Stimulated activated CD8-positive, alpha-beta memory T cell treated with anti-CD3 and anti-CD28 coated beads, Interleukin-2, amount 100 ng/mL, for 1 hour (primary cell): Measurements from ENCODE around the gene TBCB.
A peak's percentile ranks its signal among the peaks of the same experiment; 100 is the strongest.
"Not testable (repeated sequence)": the region's sequence is repeated elsewhere in the genome, so short reads cannot be mapped to it uniquely, and the experiment has no call there.

Experiments used
- DNase-seq, 2 donors: peaks; one replicate each; pipeline ENCODE4 v3.0.0-alpha.2; 2020; ENCODE audit warnings: low read depth in 2 of 2

TBCB gene

GRCh38 chr19:36134867-36135266 is 19.6 kb downstream of the TBCB start:
- not testable (repeated sequence) for DNase-seq

DNA sequence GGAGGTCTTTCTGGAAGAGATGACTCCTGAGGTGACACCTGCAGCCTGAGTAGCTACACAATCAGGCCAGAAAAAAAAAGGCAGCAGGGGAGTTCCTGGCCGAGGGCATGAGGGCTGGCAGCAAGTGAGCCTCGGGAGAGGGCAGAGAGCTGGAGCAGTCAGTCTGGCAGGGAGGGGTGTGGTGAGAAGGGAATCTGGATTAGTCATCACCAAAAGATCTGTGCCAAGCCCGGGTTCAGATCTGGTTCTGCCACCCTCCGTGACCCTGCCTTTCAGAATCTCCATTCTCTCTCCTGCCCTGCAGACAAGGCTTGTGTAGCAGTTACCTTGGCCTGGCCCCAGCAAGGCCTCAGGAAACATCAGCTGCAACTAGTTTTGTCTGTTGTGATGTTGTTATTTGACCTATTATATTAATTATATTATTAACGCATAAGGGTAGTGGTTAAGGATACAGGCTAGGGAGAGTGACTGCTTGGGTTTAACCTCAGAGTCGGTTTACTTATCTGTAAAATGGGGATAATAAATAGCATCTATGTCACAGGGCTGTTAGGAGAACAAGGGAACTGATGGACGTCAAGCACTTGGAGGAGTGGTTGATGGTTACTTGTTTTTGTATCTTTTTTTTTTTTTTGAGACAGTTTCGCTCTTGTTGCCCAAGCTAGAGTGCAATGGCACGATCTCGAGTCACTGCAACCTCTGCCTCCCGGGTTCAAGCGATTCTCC is 21.9 kb downstream of the TBCB start:
- no peak for DNase-seq

- no peak for DNase-seq
Observed at GRCh38 chr19:36139120-36139472, 23.8 kb downstream of the TBCB start.

DNA sequence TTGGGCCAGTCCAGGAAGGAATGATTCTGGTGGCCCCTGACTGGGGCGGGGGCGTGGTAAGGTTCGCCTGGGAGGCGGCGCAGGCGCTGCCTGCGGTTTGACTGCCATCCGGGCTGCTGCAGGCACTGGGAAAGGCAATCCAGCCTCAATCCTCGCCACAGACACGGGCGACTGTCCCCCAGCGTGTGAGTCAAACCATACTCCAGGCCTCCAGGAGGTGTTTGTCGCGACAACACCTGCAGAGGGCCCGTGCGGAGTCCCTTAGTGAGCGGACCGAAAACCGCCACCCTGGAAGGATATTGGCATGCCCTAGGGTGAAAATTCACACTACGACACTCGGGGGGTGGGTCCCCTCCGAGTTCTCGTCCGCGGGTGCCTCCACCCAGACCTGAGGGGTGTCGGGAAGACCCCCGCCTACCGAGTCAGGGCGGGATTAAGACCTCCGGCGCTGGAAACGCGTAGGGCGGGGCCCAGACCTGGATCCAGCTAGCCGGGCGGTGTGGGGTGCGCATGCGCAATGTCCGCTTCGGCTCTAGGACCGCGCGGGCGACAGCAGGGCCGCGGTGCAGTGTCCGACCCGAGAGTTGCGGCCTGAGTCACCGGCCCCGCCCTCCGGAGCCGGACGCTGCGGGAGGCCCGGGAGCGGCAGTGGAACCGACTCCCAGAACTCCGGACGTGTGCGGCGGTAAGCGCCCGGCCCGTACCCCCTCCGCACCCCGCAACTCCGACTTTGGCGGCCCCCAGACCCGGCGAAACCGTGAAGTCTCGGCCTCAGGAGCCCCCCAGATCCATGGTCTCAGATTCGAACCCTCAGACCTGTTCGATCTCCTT is 24.4 kb downstream of the TBCB start, which contains the start of gene CAPNS1:
Gene CAPNS1 (plus strand): TSS at position 594 of the 831 bp plus-strand sequence. CDS start 946 bp downstream, outside the sequence.
- peak; percentile 87 for DNase-seq

DNA sequence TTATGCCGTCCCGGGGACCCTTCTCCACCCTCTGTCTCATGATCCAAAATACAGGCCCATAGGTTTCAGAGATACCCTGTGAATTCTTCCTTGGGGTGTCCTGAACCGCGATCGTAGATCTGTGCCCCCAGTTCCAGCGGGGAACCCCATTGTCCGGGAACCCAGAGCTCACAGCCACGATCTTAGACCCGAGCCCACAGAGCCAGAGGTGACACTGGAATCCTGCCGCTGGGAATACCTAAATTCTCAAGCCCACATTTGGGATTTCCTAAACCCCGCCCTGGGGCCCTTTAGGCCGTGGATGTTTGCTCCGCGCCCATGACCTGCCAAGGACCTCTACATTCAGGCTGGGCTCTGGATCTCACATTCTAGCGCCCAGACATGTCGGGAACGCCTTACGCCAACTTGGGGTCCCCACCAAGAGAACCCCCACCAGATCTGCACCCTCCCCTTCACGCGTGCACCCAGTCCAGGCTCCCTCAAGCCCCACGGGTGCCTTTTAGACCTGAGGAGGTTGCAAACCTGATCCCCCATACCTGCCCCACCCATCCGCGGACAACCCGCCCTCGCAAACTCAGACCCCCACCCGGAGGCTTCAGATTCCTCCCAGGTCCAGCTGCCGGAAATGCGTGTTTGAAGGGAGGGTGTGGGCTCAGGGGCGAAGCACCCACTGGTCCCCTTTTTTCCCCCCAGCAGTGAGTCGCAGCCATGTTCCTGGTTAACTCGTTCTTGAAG is 25.2 kb downstream of the TBCB start:
- DNase-seq = no peak

- DNase-seq = peak; percentile 81 to 84
Observed at GRCh38 chr19:36141039-36141927, 26.0 kb downstream of the TBCB start.

- no peak for DNase-seq
Observed at GRCh38 chr19:36142046-36142445, 26.8 kb downstream of the TBCB start.

DNA sequence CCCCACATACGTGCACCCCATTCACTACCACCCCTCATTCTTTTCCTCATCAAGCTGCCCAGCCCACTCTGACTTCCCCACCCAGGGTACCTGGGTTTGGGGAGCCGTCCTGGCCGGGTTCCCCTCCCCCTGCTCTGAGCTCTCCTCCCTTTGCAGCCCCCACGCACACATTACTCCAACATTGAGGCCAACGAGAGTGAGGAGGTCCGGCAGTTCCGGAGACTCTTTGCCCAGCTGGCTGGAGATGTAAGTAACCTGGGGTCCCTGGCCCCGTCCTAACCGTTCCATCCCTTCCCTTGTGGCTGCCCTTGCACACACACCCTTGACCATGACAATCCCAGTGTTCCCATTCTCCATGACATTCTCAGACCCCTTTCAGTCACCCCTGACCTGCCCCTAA is 27.2 kb downstream of the TBCB start:
- DNase-seq = no peak

- no peak for DNase-seq
Observed at GRCh38 chr19:36144624-36145023, 29.4 kb downstream of the TBCB start.

GRCh38 chr19:36149673-36150406 is 34.6 kb downstream of the TBCB start:
- DNase-seq = no peak

- DNase-seq = no peak
Observed at GRCh38 chr19:36150586-36150985, 35.3 kb downstream of the TBCB start.

DNA sequence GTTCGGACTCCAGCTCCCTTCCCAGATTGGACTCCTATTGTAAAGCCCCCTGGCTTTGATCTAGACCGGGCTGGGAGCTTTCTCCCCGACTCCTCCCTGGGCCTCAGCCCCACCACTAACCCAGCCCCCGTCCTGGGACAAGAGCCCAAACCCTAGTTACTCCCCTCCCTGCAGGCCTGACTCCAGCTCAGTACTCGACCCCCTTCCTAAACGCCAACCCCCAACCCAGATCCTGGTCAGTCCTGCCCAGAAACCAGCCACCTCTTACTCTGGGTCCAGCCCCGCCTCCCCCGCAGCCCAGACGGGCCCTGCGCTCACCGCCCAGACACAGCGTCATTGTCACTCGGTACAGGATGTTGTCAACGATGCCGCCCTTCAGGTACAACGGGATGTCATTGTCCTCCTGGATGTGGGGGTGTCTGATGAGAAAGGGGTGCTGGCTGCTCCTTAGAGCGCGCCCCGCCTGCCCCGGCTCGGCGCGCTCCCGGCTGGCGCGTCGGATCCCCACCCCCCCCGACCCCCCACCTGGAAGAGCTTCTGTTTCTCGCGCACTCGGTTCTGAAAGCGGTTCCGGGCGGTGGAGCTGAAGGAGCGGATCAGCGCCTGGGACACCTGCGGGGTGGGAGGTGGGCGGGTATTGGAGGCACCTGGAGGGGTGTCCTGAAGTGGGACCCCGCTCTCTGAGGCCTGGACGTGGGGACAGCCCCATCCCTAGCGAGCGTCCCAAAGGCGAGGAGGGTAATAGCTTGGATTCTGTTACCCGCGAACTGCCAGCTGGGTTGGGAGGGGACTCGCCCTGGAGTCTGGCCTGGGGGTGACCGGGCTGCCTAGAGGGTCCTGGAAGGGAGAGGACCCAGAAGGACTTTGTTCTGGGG is 36.1 kb downstream of the TBCB start:
- no peak for DNase-seq

- DNase-seq = no peak
Observed at GRCh38 chr19:36152019-36152351, 36.7 kb downstream of the TBCB start.

GRCh38 chr19:36152352-36153091 is 37.3 kb downstream of the TBCB start, which contains the start of gene COX7A1:
TSS of gene COX7A1 (minus strand) at chr19:36152447. CDS start at chr19:36152407, 40 bp downstream.
- no peak for DNase-seq

- DNase-seq = no peak
Observed at GRCh38 chr19:36153126-36153525, 37.9 kb downstream of the TBCB start.

- no peak for DNase-seq
Observed at GRCh38 chr19:36160821-36161596, 45.7 kb downstream of the TBCB start.

DNA sequence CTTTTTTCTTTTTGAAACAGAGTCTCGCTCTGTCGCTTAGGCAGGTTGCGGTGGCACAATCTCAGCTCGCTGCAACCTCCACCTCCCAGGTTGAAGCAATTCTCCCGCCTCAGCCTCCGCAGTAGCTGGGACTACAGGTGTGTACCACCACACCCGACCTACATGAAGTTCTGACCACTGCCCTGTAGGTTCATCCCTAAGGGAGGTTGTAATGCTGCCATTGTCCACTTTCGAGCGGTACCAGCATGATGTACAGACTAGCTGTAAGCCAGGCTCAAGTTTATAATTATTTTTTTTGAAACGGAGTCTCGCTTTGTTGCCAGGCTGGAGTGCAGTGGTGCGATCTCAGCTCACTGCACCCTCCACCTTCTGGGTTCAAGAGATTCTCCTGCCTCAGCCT is 48.5 kb downstream of the TBCB start:
- DNase-seq = no peak

DNA sequence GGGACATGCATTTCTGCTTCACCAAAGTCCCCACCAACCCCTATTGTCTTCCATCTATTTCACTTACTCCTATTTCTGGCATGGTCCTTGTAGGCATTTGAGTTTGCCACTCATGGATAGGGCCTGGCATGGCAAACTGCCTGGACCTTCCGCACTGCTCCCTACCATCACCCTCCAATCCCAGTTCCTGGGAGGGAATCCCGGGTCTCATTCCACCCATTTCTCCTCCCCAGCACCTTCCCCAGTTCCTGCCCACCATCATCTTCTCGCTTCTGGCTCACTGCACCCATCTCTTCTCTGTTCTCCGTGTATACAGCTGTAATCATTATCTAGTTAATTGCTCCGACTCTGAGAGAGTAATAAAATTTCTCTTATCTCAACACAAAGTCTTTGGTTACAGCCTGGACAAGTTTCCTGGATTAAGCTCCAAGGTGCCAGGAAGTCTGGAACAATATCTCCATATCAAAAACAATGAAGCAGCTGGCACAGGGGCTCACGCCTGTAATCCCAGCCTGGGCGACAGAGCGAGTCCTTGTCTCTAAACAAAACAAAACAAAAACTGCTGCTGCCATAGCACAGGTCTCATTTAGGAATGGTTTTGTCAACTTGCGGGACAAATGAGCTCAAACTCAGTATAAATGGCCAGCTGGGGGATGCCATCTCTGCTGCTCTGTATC is 54.0 kb downstream of the TBCB start:
- DNase-seq = no peak
